OCI-LY1 (cell line): ENCODE results near the gene ADGRG1.

Experiments
- H2AFZ ChIP-seq: fragments of 200-600 bp; sonication (generic), shearing (Covaris generic); 2 replicates; pipeline ENCODE4 v1.6.0; 2014; ENCODE audit warnings: antibody characterized with exemption, mild to moderate bottlenecking, low read length
- H3F3A ChIP-seq: fragments of 200-600 bp; sonication (generic), shearing (Covaris generic); 2 replicates; pipeline ENCODE4 v1.6.0; 2014; ENCODE audit warnings: mild to moderate bottlenecking, antibody characterized with exemption, low read length, moderate library complexity; ENCODE audit not compliant: insufficient read depth
- H3K27ac ChIP-seq: fragments of 200-600 bp; sonication (generic); 2 replicates; pipeline ENCODE4 v1.5.1; 2014; ENCODE audit warnings: low read length, mixed run types, mild to moderate bottlenecking, low read depth; ENCODE audit not compliant: poor library complexity, severe bottlenecking
- H3K27me3 ChIP-seq: fragments of 200-600 bp; sonication (generic); 2 replicates; pipeline ENCODE4 v1.6.0; 2014; ENCODE audit warnings: antibody characterized with exemption, mild to moderate bottlenecking, low read length, moderate library complexity; ENCODE audit not compliant: insufficient read depth
- H3K36me3 ChIP-seq: fragments of 200-600 bp; sonication (generic); 2 replicates; pipeline ENCODE4 v1.6.1; 2014; ENCODE audit warnings: mild to moderate bottlenecking, antibody characterized with exemption, low read length, moderate library complexity, mixed read lengths; ENCODE audit not compliant: insufficient read depth
- H3K4me1 ChIP-seq: fragments of 200-600 bp; sonication (generic); 2 replicates; pipeline ENCODE4 v1.5.1; 2014; ENCODE audit warnings: mild to moderate bottlenecking, low read length, moderate library complexity; ENCODE audit not compliant: insufficient read depth, severe bottlenecking
- H3K4me2 ChIP-seq: fragments of 200-600 bp; sonication (generic), shearing (Covaris generic); 2 replicates; pipeline ENCODE4 v1.6.1; 2014; ENCODE audit warnings: low read length
- H3K4me3 ChIP-seq: fragments of 200-600 bp; sonication (generic); 2 replicates; pipeline ENCODE4 v1.5.1; 2014; ENCODE audit warnings: low read length, low read depth, mild to moderate bottlenecking, mixed read lengths; ENCODE audit not compliant: poor library complexity, severe bottlenecking
- H3K79me2 ChIP-seq: fragments of 200-600 bp; shearing (Covaris generic); 2 replicates; pipeline ENCODE4 v1.6.1; 2016; ENCODE audit warnings: mixed run types, low read length, mixed read lengths; ENCODE audit not compliant: insufficient read depth
- H3K9ac ChIP-seq: fragments of 200-600 bp; sonication (generic), shearing (Covaris generic); 2 replicates; pipeline ENCODE4 v1.6.1; 2014; ENCODE audit warnings: mild to moderate bottlenecking, low read length, mixed read lengths
- H3K9me2 ChIP-seq: fragments of 200-600 bp; sonication (generic), shearing (Covaris generic); 2 replicates; pipeline ENCODE4 v1.6.1; 2014; ENCODE audit warnings: low read depth, mild to moderate bottlenecking, low read length, mixed read lengths
- H3K9me3 ChIP-seq: fragments of 200-600 bp; shearing (Covaris generic); 2 replicates; pipeline ENCODE4 v1.6.1; 2014; ENCODE audit warnings: low read length, mixed read lengths
- H4K20me1 ChIP-seq: fragments of 200-600 bp; sonication (generic), shearing (Covaris generic); 2 replicates; pipeline ENCODE4 v1.6.0; 2016; ENCODE audit warnings: mild to moderate bottlenecking, low read length; ENCODE audit not compliant: insufficient read depth
- EZH2 ChIP-seq: fragments of 200-600 bp; sonication (generic), shearing (Covaris generic); IDR thresholded peaks from 2 replicates; pipeline ENCODE4 v1.8.0; 2017; ENCODE audit warnings: borderline replicate concordance, mixed run types, mild to moderate bottlenecking, antibody characterized with exemption, low read length, moderate library complexity, mixed read lengths
- TF ChIP-seq, protein P1 (sequence below): fragments of 200-600 bp; sonication (generic), shearing (Covaris generic); IDR thresholded peaks from 2 replicates; pipeline ENCODE4 v1.5.1; 2017; ENCODE audit warnings: mild to moderate bottlenecking, antibody characterized with exemption, low read length, moderate library complexity, mixed read lengths

The ADGRG1 gene

DNA sequence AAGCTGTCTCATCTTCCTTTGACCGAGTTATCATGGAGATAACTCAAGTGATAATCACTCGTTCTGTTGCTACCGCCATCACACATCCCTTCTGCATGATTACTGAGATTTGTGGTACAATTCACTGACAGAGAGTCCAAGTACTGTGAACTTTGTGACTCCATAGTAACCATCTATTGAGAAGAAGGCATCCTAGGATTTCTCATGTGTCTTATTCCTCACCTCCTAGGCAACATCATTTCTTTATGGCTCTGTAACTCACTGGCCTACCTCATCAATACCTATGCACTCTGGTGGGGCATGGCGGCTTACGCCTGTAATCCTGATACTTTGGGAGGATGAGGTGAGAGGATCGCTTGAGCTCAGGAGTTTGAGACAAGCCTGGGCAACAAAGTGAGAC is 85.6 kb downstream of the ADGRG1 start:
- Histone ChIP-seq H3K4me2 (no peak overlapping the region), H3K9me3 (no peaks in the 10 kb centered on the region), H3K4me1 (no peaks in the 10 kb centered on the region), H3K9me2 (no peaks in the 10 kb centered on the region), H4K20me1 (no peaks in the 10 kb centered on the region), H3F3A (no peaks in the 10 kb centered on the region), H3K27me3 (peaks cover 3% of the 10 kb centered on the region; the same call in 1 of the 2 replicates), H3K9ac (no peak overlapping the region), H2AFZ (no peak overlapping the region), H3K27ac (no peak overlapping the region), H3K79me2 (no peaks in the 10 kb centered on the region), H3K36me3 (no peaks in the 10 kb centered on the region), H3K4me3 (no peak overlapping the region)
- no peak for TF ChIP-seq EZH2
- TF ChIP-seq, protein P1, sequence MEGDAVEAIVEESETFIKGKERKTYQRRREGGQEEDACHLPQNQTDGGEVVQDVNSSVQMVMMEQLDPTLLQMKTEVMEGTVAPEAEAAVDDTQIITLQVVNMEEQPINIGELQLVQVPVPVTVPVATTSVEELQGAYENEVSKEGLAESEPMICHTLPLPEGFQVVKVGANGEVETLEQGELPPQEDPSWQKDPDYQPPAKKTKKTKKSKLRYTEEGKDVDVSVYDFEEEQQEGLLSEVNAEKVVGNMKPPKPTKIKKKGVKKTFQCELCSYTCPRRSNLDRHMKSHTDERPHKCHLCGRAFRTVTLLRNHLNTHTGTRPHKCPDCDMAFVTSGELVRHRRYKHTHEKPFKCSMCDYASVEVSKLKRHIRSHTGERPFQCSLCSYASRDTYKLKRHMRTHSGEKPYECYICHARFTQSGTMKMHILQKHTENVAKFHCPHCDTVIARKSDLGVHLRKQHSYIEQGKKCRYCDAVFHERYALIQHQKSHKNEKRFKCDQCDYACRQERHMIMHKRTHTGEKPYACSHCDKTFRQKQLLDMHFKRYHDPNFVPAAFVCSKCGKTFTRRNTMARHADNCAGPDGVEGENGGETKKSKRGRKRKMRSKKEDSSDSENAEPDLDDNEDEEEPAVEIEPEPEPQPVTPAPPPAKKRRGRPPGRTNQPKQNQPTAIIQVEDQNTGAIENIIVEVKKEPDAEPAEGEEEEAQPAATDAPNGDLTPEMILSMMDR = no peak
